Bone marrow (tissue), 2 donors: ENCODE results near the gene TRIM49.
"Not testable (repeated sequence)": the region's sequence is repeated elsewhere in the genome, so short reads cannot be mapped to it uniquely, and the experiment has no call there.

Experiments used
- DNase-seq, 2 donors: peaks; one replicate each; lab custom pipeline; 2025; lab: John Stamatoyannopoulos, UW

Gene TRIM49

GRCh38 chr11:89808475-89808874, at the start of gene TRIM49:
TSS of gene TRIM49 (minus strand) at chr11:89808575. CDS start at chr11:89804469, 4,106 bp downstream.
- not testable (repeated sequence) for DNase-seq

GRCh38 chr11:89826694-89827093, 18.3 kb upstream of the TRIM49 start:
- DNase-seq, result not testable (repeated sequence)

- DNase-seq, result not testable (repeated sequence)
These were observed 11.6 kb upstream of the TRIM49 start for GRCh38 chr11:89820008-89820407.

GRCh38 chr11:89813535-89813934, 5.2 kb upstream of the TRIM49 start:
- not testable (repeated sequence) for DNase-seq

- not testable (repeated sequence) for DNase-seq
These were observed 20.8 kb downstream of the TRIM49 start for GRCh38 chr11:89787506-89788063.

GRCh38 chr11:89785726-89786125, 22.6 kb downstream of the TRIM49 start:
- not testable (repeated sequence) for DNase-seq

GRCh38 chr11:89750822-89751221, 57.6 kb downstream of the TRIM49 start:
- DNase-seq, result not testable (repeated sequence)
